GM18526 (cell line): Measurements from ENCODE around the gene RBM12.

Experiments
- POLR2A ChIP-seq: IDR thresholded peaks from 3 replicates; pipeline ENCODE4 v1.6.1; 2011; ENCODE audit not compliant: insufficient read length; ENCODE audit errors: extremely low read depth

The RBM12 gene

GRCh38 chr20:35663516-35664465 is 909 bp downstream of the RBM12 start:
- TF ChIP-seq POLR2A, result no peak

DNA sequence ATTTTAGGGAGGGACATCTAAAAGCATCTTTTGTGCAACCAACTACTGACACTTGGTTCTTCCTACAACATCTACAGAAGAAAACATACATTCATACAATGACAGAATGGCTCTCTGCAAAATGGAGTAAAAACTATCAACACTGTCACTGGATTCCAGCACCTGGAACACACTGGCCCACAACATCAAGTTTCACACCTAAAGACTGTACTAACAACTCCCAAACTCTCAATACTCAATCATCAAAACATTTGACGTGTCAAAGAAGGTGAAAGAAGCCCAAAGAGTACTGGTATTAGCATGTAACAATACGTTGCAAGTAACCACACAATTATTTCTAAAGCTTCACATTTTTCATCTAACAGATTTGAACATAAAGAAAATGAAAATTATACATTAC is 2.1 kb downstream of the RBM12 start:
- TF ChIP-seq POLR2A, result no peak

DNA sequence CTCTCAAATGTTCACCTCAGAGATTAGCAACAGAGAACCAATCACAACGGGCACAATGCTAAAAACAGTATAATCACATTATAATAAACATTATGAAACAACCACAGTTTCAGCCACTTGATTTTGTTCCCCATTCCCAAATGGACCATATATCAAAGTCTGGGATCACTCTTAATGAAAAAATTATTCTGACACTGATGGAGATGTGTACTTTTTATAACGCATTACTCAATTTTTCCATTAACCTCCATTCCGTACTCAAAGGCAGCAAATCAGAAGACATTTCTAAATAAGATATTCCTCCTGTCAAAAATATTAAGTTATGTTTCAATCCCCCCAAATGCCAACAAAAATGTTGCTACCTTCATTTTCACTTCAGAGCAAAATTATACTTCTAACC is 2.8 kb downstream of the RBM12 start:
- TF ChIP-seq POLR2A, result no peak

GRCh38 chr20:35661053-35661452 is 3.6 kb downstream of the RBM12 start:
- TF ChIP-seq POLR2A, result no peak

DNA sequence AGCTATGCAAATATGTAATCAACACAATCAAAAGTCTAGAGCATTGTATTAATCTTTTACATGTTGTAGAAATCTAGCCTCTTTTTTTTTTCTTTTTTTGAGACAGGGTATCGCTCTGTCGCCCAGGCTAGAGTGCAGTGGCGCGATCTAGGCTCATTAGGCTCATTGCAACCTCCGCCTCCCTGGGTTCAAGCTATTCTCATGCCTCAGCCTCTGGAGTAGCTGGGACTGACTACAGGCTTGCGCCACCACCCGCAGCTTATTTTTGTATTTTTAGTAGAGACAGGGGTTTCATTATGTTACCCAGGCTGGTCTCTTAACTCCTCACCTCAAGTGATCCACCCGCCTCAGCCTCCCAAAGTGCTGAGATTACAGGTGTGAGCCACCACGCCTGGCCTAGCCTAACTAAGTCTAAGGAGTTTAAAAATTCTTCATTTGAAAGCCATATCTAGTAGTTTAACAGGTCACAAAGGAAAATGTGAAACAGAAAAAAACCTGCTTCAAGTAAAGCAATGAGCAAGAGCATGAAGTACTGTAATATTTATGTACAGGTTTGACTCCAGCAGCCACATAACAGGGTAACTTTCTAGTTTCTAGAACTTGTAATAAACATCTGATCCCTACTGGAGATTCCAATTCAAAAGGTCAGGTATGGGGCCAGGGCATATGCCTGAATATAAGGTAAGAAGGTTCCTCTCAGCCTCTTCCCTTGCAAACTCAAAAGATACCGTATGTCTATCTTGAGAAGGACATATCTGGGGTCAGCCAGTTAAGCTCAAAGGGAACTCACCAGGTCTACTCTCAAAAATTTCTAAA is 4.4 kb downstream of the RBM12 start:
- TF ChIP-seq POLR2A, result no peak

GRCh38 chr20:35657271-35657670 is 7.4 kb downstream of the RBM12 start:
- TF ChIP-seq POLR2A, result no peak

GRCh38 chr20:35654415-35654814 is 10.3 kb downstream of the RBM12 start:
- TF ChIP-seq POLR2A, result no peak

DNA sequence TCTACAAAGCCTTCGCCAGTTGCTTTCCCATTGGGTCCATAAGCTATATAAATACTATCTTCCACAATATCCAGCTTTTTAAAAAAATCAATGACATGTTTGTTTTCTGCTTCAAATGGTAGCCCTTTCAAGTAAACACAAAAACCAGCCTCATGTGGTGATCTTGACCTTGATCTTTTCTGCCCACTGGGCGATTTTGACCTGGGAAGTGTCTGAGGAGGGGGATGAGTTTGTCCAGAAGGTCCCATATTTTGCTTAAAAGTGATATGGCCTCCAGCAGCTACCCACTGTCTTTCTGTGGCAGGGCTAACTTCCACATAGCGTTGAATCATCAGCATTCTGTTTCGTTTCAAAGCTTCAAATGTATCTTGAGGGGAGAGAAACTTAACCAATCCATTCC is 10.8 kb downstream of the RBM12 start:
- TF ChIP-seq POLR2A, result no peak

GRCh38 chr20:35653430-35653734 is 11.3 kb downstream of the RBM12 start:
- TF ChIP-seq POLR2A, result no peak

DNA sequence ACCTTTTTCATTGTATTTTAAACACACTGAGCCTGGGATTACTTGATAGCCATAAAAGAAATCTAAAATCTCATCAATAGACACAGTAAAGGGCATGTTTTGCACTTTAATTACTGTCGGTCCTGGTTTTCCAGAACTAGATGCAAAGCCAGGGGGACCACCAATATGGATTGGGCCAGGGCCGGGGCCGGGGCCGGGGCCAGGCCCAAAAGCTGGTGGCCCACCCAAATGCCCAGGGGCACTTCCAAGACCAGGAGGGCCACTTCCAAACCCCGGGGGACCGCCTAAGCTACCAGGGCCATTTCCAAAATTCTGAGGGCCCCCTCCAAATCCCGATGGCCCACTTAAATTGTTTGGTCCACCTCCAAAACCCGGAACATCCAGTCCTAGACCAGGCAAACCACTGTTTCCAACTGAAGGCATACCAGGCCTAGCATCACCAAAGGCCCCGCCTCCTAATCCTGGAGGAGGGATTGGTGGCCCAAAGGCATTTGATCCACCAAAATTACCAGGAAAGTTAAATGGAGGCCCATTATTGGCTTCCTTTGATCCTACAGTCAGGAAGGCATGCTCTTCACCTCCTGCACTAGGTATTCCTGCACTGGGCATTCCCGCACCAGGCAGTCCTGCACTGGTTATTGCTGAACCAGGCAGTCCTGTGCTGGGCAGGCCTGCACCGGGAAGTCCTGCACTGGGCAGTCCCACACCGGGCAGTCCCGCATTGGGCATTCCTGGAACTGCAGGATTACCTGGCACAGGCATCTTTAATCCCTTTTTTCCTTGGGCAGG is 11.9 kb downstream of the RBM12 start:
- TF ChIP-seq POLR2A, result no peak

DNA sequence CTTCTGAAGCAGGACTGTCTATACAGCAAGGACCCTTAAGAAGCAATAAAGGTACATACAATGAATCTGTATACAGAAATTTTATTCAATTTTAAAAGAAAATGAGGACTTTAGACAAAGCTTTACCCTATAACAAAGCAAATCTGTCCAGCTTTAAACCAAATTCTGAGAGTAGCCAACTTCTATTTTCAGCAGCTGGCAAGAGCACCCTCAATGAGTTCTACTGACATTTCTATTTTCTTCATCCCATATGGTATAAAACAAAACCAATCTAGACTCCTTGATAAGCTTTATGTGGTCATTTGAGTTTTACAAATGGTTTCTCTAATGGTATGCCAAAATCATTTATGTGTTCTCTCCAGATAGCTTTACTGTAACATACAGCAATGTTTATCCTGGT is 12.7 kb downstream of the RBM12 start:
- no peak for TF ChIP-seq POLR2A

DNA sequence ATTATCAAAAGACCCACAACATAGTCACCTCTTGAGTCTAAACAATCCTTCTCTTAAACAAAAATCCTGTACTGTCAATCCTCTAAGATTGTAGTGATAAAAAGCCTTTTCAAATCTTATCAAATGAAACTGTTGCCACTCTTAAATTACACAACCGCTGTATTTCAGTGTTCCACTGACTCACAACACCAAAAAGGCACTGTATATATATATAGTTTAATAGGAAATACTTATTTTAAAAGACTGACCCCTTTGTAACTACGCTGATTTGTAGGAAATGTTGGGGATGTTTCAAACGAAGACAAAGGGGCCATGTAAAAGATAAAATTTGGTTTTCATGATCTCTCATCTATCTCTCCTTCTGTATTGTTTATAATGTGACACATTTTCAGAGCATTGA is 14.1 kb downstream of the RBM12 start:
- TF ChIP-seq POLR2A, result no peak

- TF ChIP-seq POLR2A, result no peak
Observed at GRCh38 chr20:35648836-35649235, 15.9 kb downstream of the RBM12 start.

DNA sequence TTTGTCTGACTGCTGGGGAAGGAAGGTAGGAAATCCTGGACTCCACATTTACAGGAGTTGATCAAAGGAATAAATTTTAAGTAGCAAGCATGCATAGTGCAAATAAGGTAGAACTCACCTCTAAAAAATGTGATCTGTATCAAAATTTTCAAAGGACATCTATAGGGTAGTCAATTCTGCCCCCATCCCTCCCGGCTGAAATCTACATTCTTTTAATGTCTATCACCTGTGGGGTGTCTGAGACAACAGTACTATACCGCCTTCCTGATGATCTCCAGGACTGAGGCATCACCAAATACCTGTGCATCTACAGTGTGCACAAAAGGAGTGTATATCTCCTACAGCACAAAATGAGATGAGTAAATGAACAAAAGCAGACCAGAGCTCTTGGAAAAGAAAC is 19.9 kb downstream of the RBM12 start:
- TF ChIP-seq POLR2A, result no peak

- TF ChIP-seq POLR2A, result no peak
Observed at GRCh38 chr20:35643045-35643444, 21.7 kb downstream of the RBM12 start.
